Measurements from ENCODE around the gene TESK2.

The TESK2 gene

GRCh38 chr1:45331436-45332345, 159.3 kb downstream of the TESK2 start:
- no peak for DNase-seq

- no peak for DNase-seq
These were observed 161.5 kb downstream of the TESK2 start for GRCh38 chr1:45329445-45329844.

DNA sequence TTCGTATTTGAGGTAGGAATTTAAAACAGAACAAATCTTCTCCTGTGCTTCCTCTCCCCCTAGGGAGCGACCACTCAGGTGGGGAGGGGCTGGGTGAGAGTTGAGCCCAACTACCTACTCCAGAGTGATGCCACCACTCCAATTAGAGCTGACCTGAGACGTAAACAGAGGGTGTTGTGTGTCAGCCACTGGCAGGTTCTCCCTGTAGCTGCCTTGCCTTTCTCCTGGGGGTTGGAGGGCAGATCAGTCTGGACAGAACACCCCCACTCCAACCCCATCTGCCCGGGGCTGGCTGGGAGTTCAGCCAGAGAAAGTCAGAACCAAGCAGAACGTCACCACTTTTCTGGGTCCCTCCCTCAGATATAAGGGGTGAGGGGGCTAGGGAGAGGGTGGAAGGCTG, 162.3 kb downstream of the TESK2 start:
- DNase-seq, result no peak

DNA sequence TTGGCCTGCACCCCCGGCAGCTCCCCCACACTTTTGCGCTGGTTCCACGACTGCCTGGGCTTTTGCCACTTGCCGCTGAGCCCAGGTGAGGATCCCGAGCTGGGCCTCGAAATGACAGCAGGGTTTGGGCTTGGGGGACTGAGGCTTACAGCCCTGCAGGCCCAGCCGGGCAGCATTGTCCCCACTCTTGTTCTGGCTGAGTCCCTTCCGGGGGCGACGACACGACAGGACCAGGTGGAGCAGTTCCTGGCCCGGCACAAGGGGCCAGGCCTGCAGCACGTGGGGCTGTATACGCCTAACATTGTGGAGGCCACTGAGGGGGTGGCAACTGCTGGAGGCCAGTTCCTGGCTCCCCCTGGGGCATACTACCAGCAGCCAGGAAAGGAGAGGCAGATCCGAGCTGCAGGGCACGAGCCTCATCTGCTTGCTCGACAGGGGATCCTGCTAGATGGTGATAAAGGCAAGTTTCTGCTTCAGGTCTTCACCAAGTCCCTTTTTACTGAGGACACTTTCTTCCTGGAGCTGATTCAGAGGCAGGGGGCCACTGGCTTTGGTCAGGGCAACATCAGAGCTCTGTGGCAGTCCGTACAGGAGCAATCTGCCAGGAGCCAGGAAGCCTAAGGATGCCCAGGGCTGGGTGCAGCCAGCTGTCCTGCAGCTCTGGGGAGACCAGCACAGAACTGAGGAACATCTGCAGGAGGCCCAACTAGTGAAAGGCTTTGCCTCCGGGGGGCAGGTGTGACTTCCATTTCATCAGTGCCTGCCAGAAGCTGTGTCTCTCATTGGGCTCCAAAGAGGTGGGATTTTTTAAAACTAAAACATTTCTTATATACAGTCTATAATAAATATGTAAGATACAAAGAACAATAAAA, 163.1 kb downstream of the TESK2 start:
- DNase-seq, result no peak

DNA sequence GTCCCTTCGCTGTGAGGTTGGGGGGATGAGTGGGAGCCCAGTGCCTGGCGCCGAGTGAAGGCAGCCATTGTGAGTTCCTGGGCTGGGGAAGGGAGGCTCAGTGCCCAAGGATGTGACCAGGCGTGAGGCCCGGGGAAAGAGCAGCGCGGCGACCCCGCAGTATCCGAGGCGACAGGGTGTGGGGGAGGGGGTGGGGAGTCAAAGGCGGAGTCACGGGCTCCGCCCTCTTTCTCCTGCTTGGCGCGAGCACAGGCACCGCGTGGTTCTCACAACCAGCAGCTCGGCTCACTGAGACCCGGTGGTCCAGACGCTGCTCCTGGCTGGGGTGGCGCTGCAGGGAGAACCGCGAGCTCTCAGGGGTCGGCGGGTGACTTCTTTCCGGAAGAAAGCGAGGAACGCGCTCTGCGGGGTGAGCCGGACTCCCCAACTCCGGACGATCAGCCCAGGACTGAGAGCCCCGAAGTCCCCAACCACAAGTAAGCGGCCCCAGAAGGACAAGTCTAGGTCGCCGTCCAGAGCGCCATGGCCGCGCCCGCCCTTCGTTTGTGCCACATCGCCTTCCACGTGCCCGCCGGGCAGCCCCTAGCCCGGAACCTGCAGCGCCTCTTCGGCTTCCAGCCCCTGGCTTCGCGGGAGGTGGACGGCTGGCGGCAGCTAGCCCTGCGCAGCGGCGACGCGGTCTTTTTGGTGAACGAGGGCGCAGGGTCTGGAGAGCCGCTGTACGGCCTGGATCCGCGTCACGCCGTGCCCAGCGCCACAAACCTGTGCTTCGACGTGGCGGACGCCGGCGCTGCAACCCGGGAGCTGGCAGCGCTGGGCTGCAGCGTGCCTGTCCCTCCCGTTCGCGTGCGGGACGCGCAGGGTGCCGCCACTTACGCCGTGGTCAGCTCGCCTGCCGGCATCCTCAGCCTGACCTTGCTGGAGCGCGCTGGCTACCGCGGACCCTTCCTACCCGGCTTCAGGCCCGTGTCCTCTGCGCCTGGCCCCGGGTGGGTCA, 164.0 kb downstream of the TESK2 start, which contains the start of gene HPDL:
TSS of gene HPDL (plus strand) at position 269 of the 997 bp plus-strand sequence. CDS start at position 523, 254 bp downstream.
- DNase-seq, result peak; percentile 62

DNA sequence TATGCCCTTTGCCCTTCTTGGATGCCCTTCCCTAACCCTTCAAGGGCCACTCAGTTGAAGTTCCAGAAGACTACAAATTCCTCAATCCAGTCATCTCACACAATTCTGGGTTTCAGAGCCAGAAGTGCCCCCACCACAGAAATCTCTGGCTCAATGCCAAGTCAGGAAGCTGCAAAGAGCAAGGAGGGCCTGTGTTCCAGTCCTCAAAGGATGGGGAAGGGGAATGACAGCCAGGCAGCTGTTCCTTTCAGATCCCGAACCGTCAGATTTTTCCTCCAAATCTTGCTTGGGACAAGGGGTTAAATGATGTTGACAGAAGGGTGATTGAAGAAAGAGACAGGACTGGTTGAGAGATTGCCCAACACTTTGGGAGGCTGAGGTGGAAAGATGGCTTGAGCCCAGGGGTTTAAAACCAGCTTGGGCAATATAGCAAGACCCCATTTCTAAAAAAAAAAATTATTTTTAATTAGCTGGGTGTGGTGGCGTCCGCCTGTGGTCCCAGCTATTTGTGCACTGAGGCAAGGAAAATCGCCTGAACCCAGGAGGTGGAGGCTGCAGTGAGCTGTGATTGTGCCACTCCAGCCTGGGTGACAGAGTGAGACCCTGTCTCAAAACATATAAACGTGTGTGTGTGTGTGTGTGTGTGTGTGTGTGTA, 165.0 kb downstream of the TESK2 start:
- no peak for DNase-seq

DNA sequence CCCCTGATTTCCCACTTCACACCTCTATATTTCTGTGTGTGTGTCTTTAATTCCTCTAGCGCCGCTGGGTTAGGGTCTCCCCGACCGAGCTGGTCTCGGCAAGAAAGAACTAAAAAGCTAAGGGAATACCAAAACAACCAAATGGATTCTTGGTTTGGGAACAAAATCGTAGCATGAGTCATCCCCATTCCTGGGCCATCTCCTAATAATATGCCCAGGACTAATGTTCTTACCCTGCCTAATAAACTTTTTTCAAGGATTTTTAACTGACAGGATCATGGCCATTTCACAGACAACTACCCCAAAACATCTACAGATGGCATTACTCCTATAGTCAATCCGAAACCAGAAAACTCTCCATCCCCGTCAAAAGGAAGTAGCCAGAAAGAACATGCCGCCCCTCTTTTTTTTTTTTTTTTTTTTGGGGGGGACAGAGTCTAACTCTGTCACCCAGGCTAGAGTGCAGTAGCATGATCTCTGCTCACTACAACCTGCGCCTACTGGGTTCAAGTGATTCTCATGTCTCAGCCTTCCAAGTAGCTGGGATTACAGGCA, 168.4 kb downstream of the TESK2 start:
- DNase-seq, result no peak

DNA sequence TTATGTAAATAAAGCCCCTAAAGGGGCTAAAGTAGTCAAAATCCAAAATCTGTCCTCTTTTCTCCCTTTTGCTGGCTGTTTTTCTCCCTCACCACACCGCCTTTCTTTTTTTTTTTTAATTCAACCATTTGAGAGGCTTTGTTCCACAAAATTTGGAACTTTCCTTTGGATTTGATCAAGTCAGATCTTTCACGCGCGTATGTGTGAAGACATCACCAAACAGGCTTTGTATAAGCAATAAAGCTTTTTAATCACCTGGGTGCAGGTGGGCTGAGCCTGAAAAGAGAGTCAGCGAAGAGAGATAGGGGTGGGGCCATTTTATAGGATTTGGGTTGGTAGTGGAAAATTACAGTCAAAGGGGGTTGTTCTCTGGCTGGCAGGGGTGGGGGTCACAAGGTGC, 169.5 kb downstream of the TESK2 start:
- DNase-seq, result no peak

- no peak for DNase-seq
These were observed 171.2 kb downstream of the TESK2 start for GRCh38 chr1:45319761-45320160.

- DNase-seq, result no peak
These were observed 173.8 kb downstream of the TESK2 start for GRCh38 chr1:45317166-45317565.

DNA sequence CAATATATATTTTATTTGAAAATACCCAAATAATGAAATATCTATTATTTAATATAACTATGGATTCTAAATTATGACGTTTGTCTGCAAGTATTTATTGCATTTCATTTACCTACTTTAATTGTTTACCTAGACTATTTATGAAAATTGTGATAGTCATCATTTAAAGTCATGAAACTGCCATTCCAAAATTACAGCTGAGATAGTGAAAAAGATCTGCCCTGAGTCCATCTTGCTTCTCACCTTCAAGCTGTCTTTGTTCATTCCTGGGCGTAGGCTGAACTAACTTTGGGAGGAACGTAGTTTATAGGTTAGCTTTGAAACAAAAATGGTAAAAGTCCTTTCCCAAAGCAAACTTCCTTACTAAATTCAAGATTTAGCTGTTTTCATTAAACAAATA, 176.7 kb downstream of the TESK2 start:
- DNase-seq, result no peak

- DNase-seq, result no peak
These were observed 184.1 kb downstream of the TESK2 start for GRCh38 chr1:45306905-45307304.

GRCh38 chr1:45306319-45306718, 184.6 kb downstream of the TESK2 start:
- DNase-seq, result no peak

GRCh38 chr1:45305231-45305630, 185.7 kb downstream of the TESK2 start:
- DNase-seq, result no peak

- peak; percentile 25 for DNase-seq
These were observed 186.5 kb downstream of the TESK2 start for GRCh38 chr1:45304311-45305081.

GRCh38 chr1:45303520-45304310, 187.2 kb downstream of the TESK2 start:
- peak; percentile 96 for DNase-seq

DNA sequence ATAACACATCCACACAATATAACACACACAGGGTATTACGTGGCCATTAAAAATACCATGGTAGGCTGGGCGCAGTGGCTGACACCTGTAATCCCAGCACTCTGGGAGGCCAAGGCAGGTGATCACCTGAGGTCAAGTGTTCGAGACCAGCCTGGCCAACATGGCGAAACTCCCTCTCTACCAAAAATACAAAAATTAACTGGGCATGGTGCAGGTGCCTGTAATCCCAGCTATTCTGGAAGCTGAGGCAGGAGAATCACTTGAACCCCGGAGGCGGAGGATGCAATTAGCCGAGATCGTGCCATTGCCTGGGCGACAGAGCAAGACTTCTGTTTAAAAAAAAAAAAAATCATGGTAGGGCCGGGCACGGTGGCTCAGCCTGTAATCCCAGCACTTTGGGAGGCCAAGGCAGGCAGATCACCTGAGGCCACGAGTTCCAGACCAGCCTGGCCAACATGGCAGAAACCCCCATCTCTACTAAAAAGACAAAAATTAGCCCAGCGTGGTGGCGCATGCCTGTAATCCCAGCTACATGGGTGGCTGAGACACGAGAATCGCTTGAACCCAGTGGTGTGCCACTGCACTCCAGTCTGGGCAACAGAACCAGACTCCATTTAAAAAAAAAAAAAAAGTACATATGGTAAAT, 188.3 kb downstream of the TESK2 start:
- DNase-seq, result no peak

- DNase-seq, result no peak
These were observed 190.3 kb downstream of the TESK2 start for GRCh38 chr1:45300669-45300997.

DNA sequence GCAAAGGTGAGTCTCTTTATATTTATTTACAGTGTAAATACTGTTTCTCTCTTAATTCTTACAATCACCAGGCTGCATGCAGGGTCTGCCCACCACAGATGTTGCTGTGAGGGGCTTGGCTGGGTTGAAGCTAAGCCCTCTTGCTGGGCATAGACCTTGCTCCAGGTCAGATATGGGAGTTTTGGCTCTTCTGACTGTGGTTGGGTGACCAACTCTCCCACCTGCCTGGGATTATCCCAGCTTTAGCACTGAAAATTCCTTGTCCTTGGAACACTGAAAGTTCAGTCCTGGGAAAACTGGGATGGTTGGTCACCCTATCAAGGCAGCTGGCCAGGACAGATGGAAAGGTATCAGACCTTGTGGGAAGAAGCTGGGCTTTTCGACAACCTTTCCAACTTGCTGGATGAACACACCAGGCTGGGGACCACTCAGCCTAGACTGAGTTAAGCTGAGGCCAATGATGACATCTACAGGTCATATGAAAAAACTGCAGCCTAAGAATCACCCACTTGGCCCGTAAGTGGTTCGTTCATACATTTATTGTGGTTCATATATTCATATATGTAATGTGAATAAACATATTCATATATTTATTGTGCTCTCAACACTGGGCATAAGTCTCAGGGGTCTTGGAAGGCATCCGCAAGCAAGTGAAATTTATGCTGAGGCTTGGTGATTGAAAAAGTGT, 190.8 kb downstream of the TESK2 start:
- DNase-seq, result peak; percentile 30

Measured in activated T-cell treated with anti-CD3 and anti-CD28 coated beads, Interleukin-2, amount 50 U/mL, for 1 hour (primary cell).